Endometrial microvascular endothelial cells (primary cell): ENCODE results near the gene RAB11FIP2. TPM values are rescaled to one million over a fixed set of nuclear protein-coding genes. Genes with fewer than 3 reads are reported as not detected.

Experiments
- in situ Hi-C: cut with HindIII; loops from 2 replicates; pipeline ENCODE4 v1.10.0; 2017; ENCODE audit warnings: low sequenced_read_pairs, low pct_unique_long_range_greater_than_20kb; ENCODE audit errors: inconsistent ontology term
- total RNA-seq: library from RNA; depleted of rRNA; stranded (reverse); fragments of >200 nt; gene quantifications from one replicate; pipeline ENCODE4 v1.2.3, GENCODE V29; 2015; ENCODE audit errors: inconsistent ontology term

Gene RAB11FIP2
- total RNA-seq, 1 donor from 2014 or later, result 6.5 TPM

GRCh38 chr10:117993166-117993565 lies 53.6 kb downstream of the RAB11FIP2 start:
- in situ Hi-C loops, result no loop called here

GRCh38 chr10:117991701-117992100 lies 55.0 kb downstream of the RAB11FIP2 start:
- in situ Hi-C loops, result no loop called here

GRCh38 chr10:117989962-117990361 lies 56.8 kb downstream of the RAB11FIP2 start:
- in situ Hi-C loops, result no loop called here

- in situ Hi-C loops, result no loop called here
Measured at GRCh38 chr10:117988814-117989213, 57.9 kb downstream of the RAB11FIP2 start.

- in situ Hi-C loops, result no loop called here
Measured at GRCh38 chr10:117987244-117987909, 59.4 kb downstream of the RAB11FIP2 start.

GRCh38 chr10:117983961-117984360 lies 62.8 kb downstream of the RAB11FIP2 start:
- in situ Hi-C loops, result no loop called here

GRCh38 chr10:117980755-117981702 lies 65.7 kb downstream of the RAB11FIP2 start:
- in situ Hi-C loops, result no loop called here

GRCh38 chr10:117980216-117980615 lies 66.5 kb downstream of the RAB11FIP2 start:
- in situ Hi-C loops, result no loop called here

GRCh38 chr10:117972168-117972837 lies 74.4 kb downstream of the RAB11FIP2 start:
- in situ Hi-C loops, result no loop called here

GRCh38 chr10:117970962-117971361 lies 75.8 kb downstream of the RAB11FIP2 start:
- in situ Hi-C loops, result no loop called here

GRCh38 chr10:117969592-117969991 lies 77.1 kb downstream of the RAB11FIP2 start:
- in situ Hi-C loops, result no loop called here

- in situ Hi-C loops, result no loop called here
Measured at GRCh38 chr10:117968354-117969182, 78.2 kb downstream of the RAB11FIP2 start.

GRCh38 chr10:117967149-117967650 lies 79.5 kb downstream of the RAB11FIP2 start:
- in situ Hi-C loops, result no loop called here

GRCh38 chr10:117965984-117966383 lies 80.8 kb downstream of the RAB11FIP2 start:
- in situ Hi-C loops, result no loop called here

GRCh38 chr10:117964536-117964935 lies 82.2 kb downstream of the RAB11FIP2 start:
- in situ Hi-C loops, result no loop called here

GRCh38 chr10:117960345-117960935 lies 86.3 kb downstream of the RAB11FIP2 start:
- in situ Hi-C loops, result no loop called here

- in situ Hi-C loops, result no loop called here
Measured at GRCh38 chr10:117956972-117957371, 89.8 kb downstream of the RAB11FIP2 start.

GRCh38 chr10:117955176-117955575 lies 91.6 kb downstream of the RAB11FIP2 start:
- in situ Hi-C loops, result no loop called here
